ENCODE data around the gene ZXDA.
"Not testable (repeated sequence)": the region's sequence is repeated elsewhere in the genome, so short reads cannot be mapped to it uniquely, and the experiment has no call there.

The ZXDA gene

DNA sequence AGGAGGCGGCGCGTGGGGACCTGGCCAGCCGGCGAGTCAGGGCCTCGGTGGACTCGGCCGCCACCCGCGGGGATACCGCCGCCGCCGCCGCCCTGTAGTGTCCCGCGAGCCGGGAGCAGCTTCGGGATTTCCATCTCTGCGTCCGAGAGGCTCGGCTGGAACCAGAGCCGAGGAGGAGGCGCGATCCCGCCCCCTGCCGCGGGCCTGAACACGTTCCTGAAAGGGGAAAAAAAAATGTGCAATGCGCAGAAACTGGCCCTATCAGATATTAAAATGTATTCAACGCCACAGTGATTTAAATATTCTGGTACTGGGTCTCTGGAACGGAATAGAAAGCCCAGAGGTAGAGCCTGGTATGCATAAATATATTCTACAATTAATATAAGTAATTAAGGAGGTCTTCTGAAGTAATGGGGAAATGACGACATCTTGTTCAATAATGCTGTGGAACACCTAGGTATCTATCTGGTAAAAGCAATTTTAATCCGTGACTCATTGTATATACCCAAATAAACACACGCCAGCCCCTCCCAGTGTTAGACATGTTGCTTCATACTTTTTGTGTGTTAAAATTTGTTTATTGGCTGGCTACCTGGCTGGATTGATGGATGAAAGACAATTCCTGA is at the start of gene ZXDA:
Gene ZXDA (minus strand): TSS at position 172 of the 626 bp plus-strand sequence. CDS start 38 bp downstream, at position 134.
- peak; percentile 54 for DNase-seq (ENCODE audit: low spot score)

DNA sequence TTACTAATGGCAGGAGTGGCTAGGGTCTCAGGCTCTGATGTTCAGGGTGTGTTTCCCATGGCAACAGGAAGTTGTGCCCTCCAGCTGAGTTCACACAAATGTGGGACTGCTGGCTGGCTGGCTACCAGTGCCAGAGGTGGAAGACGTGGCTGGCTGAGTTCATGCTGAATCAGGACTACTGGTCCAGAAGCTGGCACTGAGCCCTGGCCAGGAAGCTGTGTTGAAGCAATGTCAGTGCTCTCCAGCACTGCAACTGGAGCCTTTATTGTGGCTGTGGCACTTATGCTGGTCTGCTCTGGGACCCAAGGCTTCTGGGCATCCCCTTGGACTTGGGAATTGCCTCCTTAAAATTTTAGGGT is 42.0 kb upstream of the ZXDA start:
- DNase-seq (ENCODE audit: low spot score), result no peak

- DNase-seq (ENCODE audit: low spot score), result no peak
Measured at GRCh38 chrX:57951666-57952319, 41.5 kb upstream of the ZXDA start.

GRCh38 chrX:57933321-57933720 is 23.1 kb upstream of the ZXDA start:
- no peak for DNase-seq (ENCODE audit: low spot score)

- DNase-seq (ENCODE audit: low spot score), result no peak
Measured at GRCh38 chrX:57932266-57932665, 22.0 kb upstream of the ZXDA start.

GRCh38 chrX:57930051-57930450 is 19.8 kb upstream of the ZXDA start:
- DNase-seq (ENCODE audit: low spot score), result no peak

- peak; percentile 29 for DNase-seq (ENCODE audit: low spot score)
Measured at GRCh38 chrX:57929373-57929772, 19.1 kb upstream of the ZXDA start.

GRCh38 chrX:57925806-57926205 is 15.5 kb upstream of the ZXDA start:
- no peak for DNase-seq (ENCODE audit: low spot score)

GRCh38 chrX:57918750-57919436 is 8.6 kb upstream of the ZXDA start:
- DNase-seq (ENCODE audit: low spot score), result peak; percentile 2

DNA sequence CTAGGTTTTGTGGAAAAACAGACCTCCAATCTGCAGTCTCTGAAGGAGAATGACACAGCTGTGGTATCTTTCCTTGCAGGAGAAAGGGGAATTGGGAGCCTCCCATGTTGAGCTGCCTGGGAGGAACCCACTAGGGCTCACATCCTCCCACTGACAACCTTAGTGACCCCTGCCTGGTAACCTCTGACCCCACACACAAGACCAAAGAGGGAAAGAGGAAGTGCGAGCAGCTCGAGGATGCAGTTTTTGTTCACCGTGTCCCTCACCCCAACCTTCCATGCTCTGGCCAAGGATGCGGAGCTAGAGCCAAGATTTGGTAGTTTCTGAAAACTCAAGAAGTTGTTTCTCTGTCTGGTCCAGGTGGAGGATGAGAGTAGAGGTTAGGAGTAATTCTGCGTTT is 5.4 kb upstream of the ZXDA start:
- no peak for DNase-seq (ENCODE audit: low spot score)

DNA sequence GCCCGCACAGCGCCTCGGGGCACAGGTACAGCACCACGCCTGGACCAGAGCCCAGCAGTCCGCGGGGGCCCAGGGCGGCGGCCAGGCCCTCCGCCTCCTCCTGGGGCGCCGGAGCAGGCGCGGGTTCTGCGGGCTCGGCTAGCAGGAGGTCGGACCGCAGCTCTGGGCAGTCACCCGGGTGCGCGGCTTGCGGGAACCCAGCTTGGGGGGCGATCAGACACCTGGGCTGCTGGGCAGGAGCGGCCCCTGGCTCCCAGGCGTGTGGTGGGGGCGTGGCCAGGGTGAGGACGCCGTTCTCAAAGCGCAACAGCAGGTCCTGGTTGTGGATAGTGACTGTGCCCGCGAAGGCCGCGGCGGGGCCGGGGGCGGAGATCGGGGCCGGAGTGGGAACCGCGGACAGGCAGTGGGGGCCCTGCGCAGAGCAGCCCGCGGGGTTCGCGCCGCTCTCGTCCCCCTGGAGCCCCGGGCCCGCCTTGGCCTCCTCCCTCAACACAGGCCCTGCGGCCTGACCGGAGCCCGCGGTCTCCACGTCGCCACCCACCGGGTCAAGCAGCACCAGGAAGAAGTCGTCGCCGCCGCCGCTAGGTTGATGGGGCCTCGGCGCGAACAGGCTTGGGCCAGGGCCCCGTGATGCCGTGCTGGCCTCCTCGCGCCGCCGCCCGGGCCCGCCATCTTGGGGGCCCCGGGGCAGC is 517 bp downstream of the ZXDA start:
- peak; percentile 14 for DNase-seq (ENCODE audit: low spot score)

DNA sequence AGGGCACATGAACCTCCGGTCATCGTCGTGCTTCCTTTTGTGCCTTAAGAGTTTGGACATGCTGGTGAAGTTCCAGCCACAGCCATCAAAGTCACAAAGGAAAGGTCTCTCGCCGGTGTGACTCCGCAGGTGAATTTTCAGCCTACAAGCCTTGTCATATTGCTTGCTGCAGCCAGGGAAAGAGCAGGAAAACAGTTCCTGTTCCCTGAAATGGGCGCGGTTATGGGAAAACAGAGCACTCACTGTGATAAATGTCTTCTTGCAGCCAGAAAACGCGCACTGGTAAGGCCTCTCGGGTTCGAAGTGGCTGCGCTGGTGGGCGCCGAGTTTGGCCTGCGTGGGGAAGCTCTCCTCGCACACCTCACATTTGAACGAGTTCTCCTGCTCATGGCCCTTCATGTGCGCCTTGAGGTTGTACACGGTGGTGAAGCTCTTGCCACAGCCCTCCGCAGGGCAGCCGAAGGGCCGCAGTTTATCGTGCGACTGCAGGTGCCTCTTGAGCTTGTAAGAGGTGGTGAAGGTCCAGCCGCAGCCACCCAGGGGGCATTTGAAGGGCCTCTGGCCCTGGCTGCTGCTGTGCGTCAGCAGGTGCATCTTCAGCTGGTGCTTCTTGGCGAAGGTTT is 1.2 kb downstream of the ZXDA start:
- DNase-seq (ENCODE audit: low spot score), result not testable (repeated sequence)

DNA sequence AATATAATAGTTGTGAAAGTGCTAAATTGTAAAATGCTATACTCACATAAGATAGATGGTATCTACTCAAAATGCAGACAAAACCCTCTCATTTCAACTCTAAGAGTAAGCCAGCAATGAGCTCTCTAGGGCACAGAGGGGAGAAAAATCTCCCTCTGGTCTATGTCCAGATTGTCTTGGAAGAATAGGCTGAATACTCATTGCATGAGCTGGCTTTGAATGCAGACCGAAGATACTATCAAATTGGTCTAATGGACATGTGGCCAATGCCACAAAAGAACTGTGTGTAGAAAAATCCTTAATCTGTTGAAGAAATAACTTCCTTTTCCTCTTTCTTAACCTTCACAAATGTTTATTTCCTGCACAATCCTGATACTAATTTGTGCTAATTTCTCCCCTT is 3.5 kb downstream of the ZXDA start:
- DNase-seq (ENCODE audit: low spot score), result no peak

DNA sequence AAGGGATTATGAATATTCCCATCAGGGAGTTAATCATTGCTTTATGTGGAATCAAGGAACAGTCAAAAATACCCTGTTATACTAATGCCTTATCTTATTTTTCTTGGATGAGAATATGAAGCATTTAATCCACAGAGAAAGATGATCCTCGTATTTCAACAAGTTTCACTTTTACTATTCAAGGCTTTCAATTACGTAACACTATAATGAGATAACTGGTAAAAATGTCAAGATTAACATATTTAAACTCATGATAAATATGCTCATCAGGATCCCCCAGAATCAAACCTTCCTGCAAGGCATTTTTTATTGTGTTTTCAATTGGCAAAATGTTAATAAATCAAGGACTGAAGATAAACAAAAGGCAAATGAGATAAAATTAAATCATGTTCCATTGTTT is 5.1 kb downstream of the ZXDA start:
- no peak for DNase-seq (ENCODE audit: low spot score)

GRCh38 chrX:57904176-57904880 is 5.9 kb downstream of the ZXDA start:
- DNase-seq (ENCODE audit: low spot score), result no peak

DNA sequence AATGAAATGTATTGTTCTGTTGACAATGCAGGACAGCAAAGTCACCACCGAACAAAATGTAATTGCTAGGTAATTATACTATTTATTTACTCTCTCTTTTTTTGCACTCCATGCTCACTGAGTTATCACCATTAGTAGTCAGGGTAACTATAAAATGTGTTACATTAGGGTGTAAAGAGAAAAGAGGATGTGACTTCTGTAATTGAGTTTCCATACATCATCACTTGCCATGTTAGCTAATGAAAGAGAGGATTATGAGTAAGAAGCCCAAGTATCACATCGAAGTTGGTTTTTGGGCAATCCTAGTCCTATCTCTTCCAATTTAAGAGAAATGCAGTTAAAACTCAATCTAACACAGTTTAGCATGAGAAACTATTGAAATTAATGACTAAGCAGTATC is 7.6 kb downstream of the ZXDA start:
- DNase-seq (ENCODE audit: low spot score), result no peak

DNA sequence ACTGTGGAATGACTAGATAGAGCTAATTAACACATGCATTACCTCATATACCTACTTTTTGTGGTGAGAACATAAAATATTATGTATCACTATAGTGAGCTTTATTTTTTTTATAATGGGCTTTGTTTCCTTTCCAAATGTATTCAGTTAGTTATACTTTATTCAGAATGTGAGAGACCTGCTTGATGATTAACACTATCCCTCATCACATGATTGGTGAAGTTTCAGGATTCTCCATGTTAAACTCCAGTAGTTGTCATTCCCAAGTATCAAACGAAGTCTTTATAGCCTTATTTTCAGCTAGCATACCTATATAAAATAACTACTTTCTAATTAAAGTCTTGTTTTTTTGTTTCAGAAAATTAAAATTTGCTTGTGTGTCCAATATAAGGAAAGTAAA is 8.8 kb downstream of the ZXDA start:
- no peak for DNase-seq (ENCODE audit: low spot score)

GRCh38 chrX:57900975-57901374 is 9.3 kb downstream of the ZXDA start:
- DNase-seq (ENCODE audit: low spot score), result no peak

- no peak for DNase-seq (ENCODE audit: low spot score)
Measured at GRCh38 chrX:57899906-57900305, 10.4 kb downstream of the ZXDA start.

- no peak for DNase-seq (ENCODE audit: low spot score)
Measured at GRCh38 chrX:57899064-57899463, 11.2 kb downstream of the ZXDA start.

GRCh38 chrX:57871463-57871862 is 38.8 kb downstream of the ZXDA start:
- no peak for DNase-seq (ENCODE audit: low spot score)

Measured in SW480 (cell line).